ENCODE results near the gene GPR68.

DNA sequence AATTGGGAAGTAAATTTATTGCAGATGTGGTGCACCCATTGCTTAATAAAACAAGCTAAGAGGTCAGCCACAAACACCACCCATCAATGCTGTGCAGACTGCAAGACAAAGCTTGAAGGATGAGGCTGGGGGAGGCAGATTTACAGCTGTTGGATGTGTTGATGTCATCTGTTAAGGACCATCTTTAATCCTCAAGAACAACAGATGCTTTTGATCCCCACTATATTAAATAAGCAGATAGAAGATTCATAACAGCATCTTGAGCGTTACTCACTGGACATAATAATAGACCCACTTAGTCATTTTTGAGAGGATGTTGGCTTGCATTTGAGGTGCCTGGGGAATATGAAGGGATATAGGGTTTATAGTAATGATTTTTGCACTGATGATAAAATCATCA lies 58.8 kb downstream of the GPR68 start:
- TF ChIP-seq, protein P1, sequence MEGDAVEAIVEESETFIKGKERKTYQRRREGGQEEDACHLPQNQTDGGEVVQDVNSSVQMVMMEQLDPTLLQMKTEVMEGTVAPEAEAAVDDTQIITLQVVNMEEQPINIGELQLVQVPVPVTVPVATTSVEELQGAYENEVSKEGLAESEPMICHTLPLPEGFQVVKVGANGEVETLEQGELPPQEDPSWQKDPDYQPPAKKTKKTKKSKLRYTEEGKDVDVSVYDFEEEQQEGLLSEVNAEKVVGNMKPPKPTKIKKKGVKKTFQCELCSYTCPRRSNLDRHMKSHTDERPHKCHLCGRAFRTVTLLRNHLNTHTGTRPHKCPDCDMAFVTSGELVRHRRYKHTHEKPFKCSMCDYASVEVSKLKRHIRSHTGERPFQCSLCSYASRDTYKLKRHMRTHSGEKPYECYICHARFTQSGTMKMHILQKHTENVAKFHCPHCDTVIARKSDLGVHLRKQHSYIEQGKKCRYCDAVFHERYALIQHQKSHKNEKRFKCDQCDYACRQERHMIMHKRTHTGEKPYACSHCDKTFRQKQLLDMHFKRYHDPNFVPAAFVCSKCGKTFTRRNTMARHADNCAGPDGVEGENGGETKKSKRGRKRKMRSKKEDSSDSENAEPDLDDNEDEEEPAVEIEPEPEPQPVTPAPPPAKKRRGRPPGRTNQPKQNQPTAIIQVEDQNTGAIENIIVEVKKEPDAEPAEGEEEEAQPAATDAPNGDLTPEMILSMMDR (IDR thresholded peaks at IDR 0.05): no peak
- no peak for TF ChIP-seq POLR2A (IDR thresholded peaks at IDR 0.05)
